MM.1S (cell line): Measurements from ENCODE around the gene CCNYL1.

Source experiments
- DNase-seq: peaks from one replicate; pipeline ENCODE4 v3.0.0-alpha.2; 2015
- H2AFZ ChIP-seq: fragments of 300-600 bp; sonication (generic); 2 replicates; pipeline ENCODE4 v1.6.0; 2016; ENCODE audit warnings: antibody characterized with exemption, low read length
- H3F3A ChIP-seq: fragments of 300-600 bp; sonication (generic); 2 replicates; pipeline ENCODE4 v1.6.1; 2016; ENCODE audit warnings: mild to moderate bottlenecking, antibody characterized with exemption, low read length, moderate library complexity, mixed read lengths; ENCODE audit not compliant: insufficient read depth
- H3K27ac ChIP-seq: fragments of 300-600 bp; sonication (generic); 2 replicates; pipeline ENCODE4 v1.5.1; 2016; ENCODE audit warnings: mild to moderate bottlenecking, low read length
- H3K27me3 ChIP-seq: fragments of 300-600 bp; sonication (generic); replicated peaks from 2 replicates; pipeline ENCODE4 v1.6.0; 2016; ENCODE audit warnings: low read length; ENCODE audit not compliant: insufficient read depth
- H3K36me3 ChIP-seq: fragments of 300-600 bp; sonication (generic); replicated peaks from 2 replicates; pipeline ENCODE4 v1.6.1; 2016; ENCODE audit warnings: mild to moderate bottlenecking, low read length, mixed read lengths; ENCODE audit not compliant: insufficient read depth
- H3K4me1 ChIP-seq: fragments of 300-600 bp; sonication (generic); 2 replicates; pipeline ENCODE4 v1.6.1; 2016; ENCODE audit warnings: low read length, mixed read lengths
- H3K4me2 ChIP-seq: fragments of 300-600 bp; sonication (generic); 2 replicates; pipeline ENCODE4 v1.6.0; 2016; ENCODE audit warnings: low read depth, low read length
- H3K4me3 ChIP-seq: fragments of 300-600 bp; sonication (generic); 2 replicates; pipeline ENCODE4 v1.5.1; 2016; ENCODE audit warnings: low read length, mixed read lengths
- H3K79me2 ChIP-seq: fragments of 300-600 bp; sonication (generic); 2 replicates; pipeline ENCODE4 v1.6.1; 2016; ENCODE audit warnings: mixed run types, low read length, mixed read lengths
- H3K9ac ChIP-seq: fragments of 300-600 bp; sonication (generic); 2 replicates; pipeline ENCODE4 v1.6.1; 2016; ENCODE audit warnings: low read length, mixed read lengths
- H3K9me2 ChIP-seq: fragments of 300-600 bp; sonication (generic); replicated peaks from 2 replicates; pipeline ENCODE4 v1.6.1; 2016; ENCODE audit warnings: mild to moderate bottlenecking, low read length, mixed read lengths; ENCODE audit not compliant: insufficient read depth
- H3K9me3 ChIP-seq: fragments of 300-600 bp; sonication (generic); replicated peaks from 2 replicates; pipeline ENCODE4 v1.6.1; 2016; ENCODE audit warnings: mild to moderate bottlenecking, low read length, mixed read lengths; ENCODE audit not compliant: insufficient read depth
- H4K20me1 ChIP-seq: fragments of 300-600 bp; sonication (generic); 2 replicates; pipeline ENCODE4 v1.6.1; 2016; ENCODE audit warnings: mild to moderate bottlenecking, low read length, moderate library complexity, mixed read lengths; ENCODE audit not compliant: insufficient read depth
- EZH2 ChIP-seq: fragments of 300-600 bp; sonication (generic); optimal IDR thresholded peaks from 2 replicates; pipeline ENCODE3; 2017; ENCODE audit warnings: low read depth, mild to moderate bottlenecking, antibody characterized with exemption, low read length, mixed read lengths
- EZH2phosphoT487 ChIP-seq: fragments of 300-600 bp; sonication (generic); IDR thresholded peaks from 2 replicates; pipeline ENCODE4 v1.6.1; 2018; ENCODE audit warnings: antibody characterized with exemption, low read length
- TF ChIP-seq, protein P1 (sequence below): fragments of 300-600 bp; sonication (generic); IDR thresholded peaks from 2 replicates; pipeline ENCODE4 v1.5.1; 2016; ENCODE audit warnings: antibody characterized with exemption, low read length, mixed read lengths

The CCNYL1 gene

DNA sequence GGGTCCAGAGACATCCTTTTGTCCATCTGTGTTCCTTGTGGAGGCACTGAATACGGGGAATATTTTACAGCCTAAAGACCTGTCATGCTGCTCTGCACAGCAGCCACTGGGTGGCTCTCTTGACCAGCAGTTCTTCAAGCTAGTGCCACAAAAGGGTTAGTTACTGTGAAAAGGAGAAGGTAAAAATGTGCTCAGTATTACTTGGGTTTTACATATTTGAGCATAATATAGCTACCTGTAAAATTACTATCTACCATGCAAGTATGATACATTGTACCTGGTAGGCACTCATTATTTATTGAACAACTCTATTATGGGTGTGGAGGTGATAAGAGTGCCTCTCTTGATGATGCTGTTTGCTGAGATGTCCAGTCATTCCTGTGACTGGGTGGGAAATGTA is 34.7 kb downstream of the CCNYL1 start:
- Histone ChIP-seq H3K36me3 (no peaks in the 10 kb centered on the region), H3K9me3 (no peaks in the 10 kb centered on the region), H3K4me3 (no peak overlapping the region), H3K27ac (no peak overlapping the region), H3K79me2 (no peaks in the 10 kb centered on the region), H4K20me1 (no peaks in the 10 kb centered on the region), H3K4me2 (no peak overlapping the region), H2AFZ (no peak overlapping the region), H3K9me2 (no peaks in the 10 kb centered on the region), H3K27me3 (no peaks in the 10 kb centered on the region), H3F3A (no peaks in the 10 kb centered on the region), H3K4me1 (no peaks in the 10 kb centered on the region), H3K9ac (no peak overlapping the region)
- TF ChIP-seq, protein P1, sequence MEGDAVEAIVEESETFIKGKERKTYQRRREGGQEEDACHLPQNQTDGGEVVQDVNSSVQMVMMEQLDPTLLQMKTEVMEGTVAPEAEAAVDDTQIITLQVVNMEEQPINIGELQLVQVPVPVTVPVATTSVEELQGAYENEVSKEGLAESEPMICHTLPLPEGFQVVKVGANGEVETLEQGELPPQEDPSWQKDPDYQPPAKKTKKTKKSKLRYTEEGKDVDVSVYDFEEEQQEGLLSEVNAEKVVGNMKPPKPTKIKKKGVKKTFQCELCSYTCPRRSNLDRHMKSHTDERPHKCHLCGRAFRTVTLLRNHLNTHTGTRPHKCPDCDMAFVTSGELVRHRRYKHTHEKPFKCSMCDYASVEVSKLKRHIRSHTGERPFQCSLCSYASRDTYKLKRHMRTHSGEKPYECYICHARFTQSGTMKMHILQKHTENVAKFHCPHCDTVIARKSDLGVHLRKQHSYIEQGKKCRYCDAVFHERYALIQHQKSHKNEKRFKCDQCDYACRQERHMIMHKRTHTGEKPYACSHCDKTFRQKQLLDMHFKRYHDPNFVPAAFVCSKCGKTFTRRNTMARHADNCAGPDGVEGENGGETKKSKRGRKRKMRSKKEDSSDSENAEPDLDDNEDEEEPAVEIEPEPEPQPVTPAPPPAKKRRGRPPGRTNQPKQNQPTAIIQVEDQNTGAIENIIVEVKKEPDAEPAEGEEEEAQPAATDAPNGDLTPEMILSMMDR, result peak; percentile 89
- TF ChIP-seq EZH2 (no peak), EZH2phosphoT487 (no peak)
- DNase-seq, result peak; percentile 68

- Histone ChIP-seq H3F3A (no peaks in the 10 kb centered on the region), H3K9ac (no peak overlapping the region), H2AFZ (no peak overlapping the region), H3K27ac (no peak overlapping the region), H3K4me3 (no peak overlapping the region), H4K20me1 (no peaks in the 10 kb centered on the region), H3K9me3 (no peaks in the 10 kb centered on the region), H3K9me2 (no peaks in the 10 kb centered on the region), H3K79me2 (no peaks in the 10 kb centered on the region), H3K27me3 (no peaks in the 10 kb centered on the region), H3K4me2 (no peak overlapping the region), H3K36me3 (no peaks in the 10 kb centered on the region), H3K4me1 (no peaks in the 10 kb centered on the region)
- DNase-seq, result no peak
- TF ChIP-seq, protein P1, result no peak
- TF ChIP-seq EZH2 (no peak), EZH2phosphoT487 (no peak)
Observed at GRCh38 chr2:207747653-207748560, 36.5 kb downstream of the CCNYL1 start.

DNA sequence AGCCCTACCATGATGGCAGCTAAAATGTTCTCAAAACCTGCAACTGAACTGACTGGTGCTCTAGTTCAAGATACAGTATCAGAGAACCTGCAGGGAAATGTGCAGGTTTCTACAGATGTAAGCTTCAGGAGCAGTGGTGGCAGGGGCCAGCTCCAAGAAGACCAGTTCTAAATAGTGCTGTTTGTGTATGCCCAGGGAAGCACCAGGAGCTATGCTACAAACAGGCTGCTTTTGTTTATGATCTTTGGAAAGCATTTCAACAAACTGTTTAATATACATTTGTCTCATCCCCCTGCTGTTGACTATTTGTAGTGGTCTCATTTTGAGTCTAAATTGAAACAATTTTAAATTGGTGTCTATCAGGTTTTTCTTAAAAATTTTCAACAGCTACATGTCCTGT is 37.6 kb downstream of the CCNYL1 start:
- no peaks in the 10 kb centered on the region for H3K4me1 ChIP-seq

More for the DNA sequence above, 37.6 kb downstream of the CCNYL1 start:
- no peak overlapping the region for H3K27ac ChIP-seq
- H3K4me3 ChIP-seq, result no peak overlapping the region
- H3K4me2 ChIP-seq, result no peak overlapping the region
- TF ChIP-seq EZH2 (no peak), EZH2phosphoT487 (no peak)
- TF ChIP-seq, protein P1, result no peak
- H3K27me3 ChIP-seq, result no peaks in the 10 kb centered on the region
- DNase-seq, result no peak
- no peaks in the 10 kb centered on the region for H4K20me1 ChIP-seq
- no peaks in the 10 kb centered on the region for H3K36me3 ChIP-seq
- no peaks in the 10 kb centered on the region for H3F3A ChIP-seq
- no peaks in the 10 kb centered on the region for H3K9me3 ChIP-seq
- H3K79me2 ChIP-seq, result no peaks in the 10 kb centered on the region
- H2AFZ ChIP-seq, result no peak overlapping the region
- H3K9ac ChIP-seq, result no peak overlapping the region
- no peaks in the 10 kb centered on the region for H3K9me2 ChIP-seq
